ENCODE data around the gene RFX5.
"Not testable (repeated sequence)": the region's sequence is repeated elsewhere in the genome, so short reads cannot be mapped to it uniquely, and the experiment has no call there.

DNA sequence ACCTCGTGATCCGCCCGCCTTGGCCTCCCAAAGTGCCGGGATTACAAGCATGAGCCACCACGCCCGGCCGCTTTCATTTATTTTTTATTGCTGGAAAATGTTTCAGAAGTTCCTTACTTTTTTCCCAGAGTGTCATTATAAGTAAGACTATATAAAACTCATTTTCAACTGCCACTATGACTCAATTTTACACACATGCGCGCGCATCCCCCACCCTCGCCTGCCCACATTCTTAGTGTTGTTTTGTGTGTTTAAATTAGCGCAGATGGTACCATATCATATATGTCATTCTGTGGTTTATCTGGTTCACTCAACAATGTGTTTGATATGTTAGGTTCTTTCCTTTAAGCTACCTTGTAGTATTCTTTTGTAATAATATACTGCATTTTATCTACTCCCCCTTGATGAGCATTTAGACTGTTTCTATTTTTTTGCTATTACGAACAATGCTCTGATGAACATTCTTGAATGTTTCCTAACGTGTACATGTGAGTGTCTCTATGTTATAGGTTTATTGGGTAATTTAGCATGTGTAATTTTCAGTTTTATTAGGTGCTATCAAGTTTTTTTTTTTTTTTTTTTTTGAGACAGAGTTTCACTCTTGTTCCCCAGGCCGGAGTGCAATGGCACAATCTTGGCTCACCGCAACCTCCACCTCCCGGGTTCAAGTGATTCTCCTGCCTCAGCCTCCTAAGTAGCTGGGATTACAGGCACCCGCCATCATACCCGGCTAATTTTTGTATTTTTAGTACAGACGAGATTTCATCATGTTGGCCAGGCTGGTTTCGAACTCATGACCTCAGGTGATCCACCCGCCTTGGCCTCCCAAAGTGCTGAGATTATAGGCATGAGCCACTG lies 43.4 kb upstream of the RFX5 start:
- TF ChIP-seq, protein P1, sequence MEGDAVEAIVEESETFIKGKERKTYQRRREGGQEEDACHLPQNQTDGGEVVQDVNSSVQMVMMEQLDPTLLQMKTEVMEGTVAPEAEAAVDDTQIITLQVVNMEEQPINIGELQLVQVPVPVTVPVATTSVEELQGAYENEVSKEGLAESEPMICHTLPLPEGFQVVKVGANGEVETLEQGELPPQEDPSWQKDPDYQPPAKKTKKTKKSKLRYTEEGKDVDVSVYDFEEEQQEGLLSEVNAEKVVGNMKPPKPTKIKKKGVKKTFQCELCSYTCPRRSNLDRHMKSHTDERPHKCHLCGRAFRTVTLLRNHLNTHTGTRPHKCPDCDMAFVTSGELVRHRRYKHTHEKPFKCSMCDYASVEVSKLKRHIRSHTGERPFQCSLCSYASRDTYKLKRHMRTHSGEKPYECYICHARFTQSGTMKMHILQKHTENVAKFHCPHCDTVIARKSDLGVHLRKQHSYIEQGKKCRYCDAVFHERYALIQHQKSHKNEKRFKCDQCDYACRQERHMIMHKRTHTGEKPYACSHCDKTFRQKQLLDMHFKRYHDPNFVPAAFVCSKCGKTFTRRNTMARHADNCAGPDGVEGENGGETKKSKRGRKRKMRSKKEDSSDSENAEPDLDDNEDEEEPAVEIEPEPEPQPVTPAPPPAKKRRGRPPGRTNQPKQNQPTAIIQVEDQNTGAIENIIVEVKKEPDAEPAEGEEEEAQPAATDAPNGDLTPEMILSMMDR (IDR thresholded peaks at IDR 0.05; ENCODE audit: low read depth, low read length), result not testable (repeated sequence)
- TF ChIP-seq EZH2phosphoT487 (IDR thresholded peaks at IDR 0.05; ENCODE audit: low read depth), result not testable (repeated sequence)
